Ovary (tissue), 9 donors: ENCODE data around the gene MTCH2. TPM values are rescaled to one million over a fixed set of nuclear protein-coding genes. Genes with fewer than 3 reads are reported as not detected.
"Not testable (repeated sequence)": the region's sequence is repeated elsewhere in the genome, so short reads cannot be mapped to it uniquely, and the experiment has no call there.

ENCODE experiments used
- DNase-seq, 5 donors: peaks; one replicate each; pipeline ENCODE4 v3.0.0-alpha.2; 2019 to 2020
- H3K27ac ChIP-seq, 2 donors: fragments of 200-600 bp; one replicate each; pipeline versions ENCODE4 v1.5.1 to v1.8.0; 2019 to 2022
- H3K27me3 ChIP-seq: fragments of 200-600 bp; one replicate; pipeline ENCODE4 v1.8.0; 2022
- H3K36me3 ChIP-seq: fragments of 200-600 bp; sonication (generic); one replicate; pipeline ENCODE4 v1.5.1; 2019
- H3K4me1 ChIP-seq: one replicate; pipeline ENCODE4 v1.8.1; 2013; ENCODE audit warnings: mild to moderate bottlenecking, moderate library complexity; ENCODE audit not compliant: insufficient read depth
- H3K4me3 ChIP-seq: fragments of 200-600 bp; sonication (generic); one replicate; pipeline ENCODE4 v1.5.1; 2017
- H3K9me3 ChIP-seq, 2 donors: fragments of 200-600 bp in 1 of 2; sonication (generic) in 1 of 2; one replicate each; pipeline versions ENCODE4 v1.5.1 to v1.8.1; 2013 to 2019; ENCODE audit warnings: mild to moderate bottlenecking in 1 of 2, moderate library complexity in 1 of 2
- CTCF ChIP-seq, 3 donors: fragments of 450-650 bp in 2 of 3; fragments of 200-600 bp in 1 of 3; IDR thresholded peaks; one replicate each; pipeline versions ENCODE4 v1.5.1 to v1.8.0; 2016 to 2022; ENCODE audit warnings: antibody characterized with exemption in 3 of 3, mild to moderate bottlenecking in 1 of 3
- EP300 ChIP-seq: sonication (generic); formaldehyde crosslinking; IDR thresholded peaks from one replicate; pipeline ENCODE4 v1.6.1; 2017; ENCODE audit warnings: antibody characterized with exemption
- POLR2A ChIP-seq: fragments of 450-650 bp; IDR thresholded peaks from one replicate; pipeline ENCODE4 v1.6.1; 2017; ENCODE audit warnings: antibody characterized with exemption, mild to moderate bottlenecking, moderate library complexity
- WGBS, 3 donors: extraction: QIAGEN DNeasy Blood & Tissue Kit in 1 of 3; methylation state at CpG; one replicate each; pipeline versions ENCODE4 v1.1.5 to v1.1.7; 2013 to 2017; 5-methylcytosine and 5-hydroxymethylcytosine counted together
- intact Hi-C, 4 donors: fragments of 100-400 bp; cut with DNase I; formaldehyde crosslinking; loops; one replicate each; pipeline versions ENCODE4 v1.11.0 to v1.15.1; 2022 to 2023
- polyA plus RNA-seq, 2 donors: library from polyadenylated mRNA; stranded (reverse); fragments of 200-250 nt in 1 of 2; fragments of 350-450 nt in 1 of 2; fragmentation: Illumina TruSeq in 1 of 2; extraction: RNeasy Lipid Tissue Mini Kit (QIAGEN cat#74804) in 1 of 2; gene quantifications; one replicate each; pipeline ENCODE4 v1.2.3, GENCODE V29; 2013 to 2014
- total RNA-seq, 7 donors: library from RNA; depleted of rRNA in 2 of 7; stranded (reverse); fragments of >200 nt in 2 of 7; fragmentation: NEBNext Ultra II Directional in 3 of 7; extraction: Animal tissue kit (Norgen Biotek cat#: 25700) in 3 of 7; gene quantifications; one replicate each; pipeline versions ENCODE4 v1.1.0 to v1.2.4, GENCODE V29; 2016 to 2023
- donor health status: DM: no; HTN: no; CAD: no; lungs with moderate emphysema.
- donor health status: DM: no; HTN: no; CAD: no.
- donor health status: Bipolar disorder and iron deficiency.
- donor health status: DM: yes; HTN: yes; CAD: no.
- donor health status: DM: no; HTN: no; CAD: no.
- donor health status: DM: yes; HTN: yes; CAD: no.

Gene MTCH2
- total and polyA plus RNA-seq, 9 donors, result 13.0 to 51.2 (median 38.8) TPM

GRCh38 chr11:47668665-47669064 is 26.3 kb upstream of the MTCH2 start:
- TF ChIP-seq POLR2A (no peak), EP300 (no peak), CTCF (IDR thresholded peaks at IDR 0.05) (no peak)
- H3K4me3 ChIP-seq, result no peak overlapping the region
- no peaks in the 10 kb centered on the region for H3K9me3 ChIP-seq
- no peaks in the 10 kb centered on the region for H3K36me3 ChIP-seq
- peaks cover 3% of the 10 kb centered on the region for H3K4me1 ChIP-seq
- intact Hi-C loops, result no loop called here
- DNase-seq, result no peak
- no peak overlapping the region for H3K27ac ChIP-seq
- H3K27me3 ChIP-seq, result no peaks in the 10 kb centered on the region

GRCh38 chr11:47667555-47667954 is 25.2 kb upstream of the MTCH2 start:
- intact Hi-C loops, result no loop called here
- DNase-seq, result no peak
- no peak overlapping the region for H3K27ac ChIP-seq
- peaks cover 3% of the 10 kb centered on the region for H3K4me1 ChIP-seq
- no peak overlapping the region for H3K4me3 ChIP-seq
- WGBS, 3 donors, result 29 to 48% (median 34%) methylated on average over 2 of the region's 2 CpGs
- no peaks in the 10 kb centered on the region for H3K9me3 ChIP-seq
- TF ChIP-seq POLR2A, result no peak
- no peak for TF ChIP-seq CTCF (IDR thresholded peaks at IDR 0.05)
- no peak for TF ChIP-seq EP300
- no peaks in the 10 kb centered on the region for H3K27me3 ChIP-seq
- no peaks in the 10 kb centered on the region for H3K36me3 ChIP-seq

GRCh38 chr11:47667135-47667534 is 24.8 kb upstream of the MTCH2 start:
- Histone ChIP-seq H3K4me1 (peaks cover 3% of the 10 kb centered on the region), H3K27me3 (no peaks in the 10 kb centered on the region), H3K9me3 (no peaks in the 10 kb centered on the region), H3K4me3 (no peak overlapping the region), H3K36me3 (no peaks in the 10 kb centered on the region), H3K27ac (no peak overlapping the region)
- intact Hi-C loops, result no loop called here
- WGBS, 3 donors, result 6 to 27% (median 11%) methylated on average over 4 of the region's 4 CpGs
- TF ChIP-seq CTCF (IDR thresholded peaks at IDR 0.05) (no peak), POLR2A (no peak), EP300 (no peak)
- DNase-seq, result peak; percentile 30 to 71 (median 61)

GRCh38 chr11:47664936-47665335 is 22.6 kb upstream of the MTCH2 start:
- intact Hi-C loops, H3K4me1 ChIP-seq, H3K4me3 ChIP-seq, H3K27ac ChIP-seq, H3K27me3 ChIP-seq, H3K36me3 ChIP-seq, DNase-seq, H3K9me3 ChIP-seq: not testable (repeated sequence)
- WGBS, 3 donors, result 94 to 95% (median 94%) methylated on average over 4 of the region's 4 CpGs

GRCh38 chr11:47661245-47661644 is 18.9 kb upstream of the MTCH2 start:
- no peak overlapping the region for H3K4me3 ChIP-seq
- WGBS, 3 donors, result 97 to 98% (median 98%) methylated on average over 2 of the region's 2 CpGs
- H3K36me3 ChIP-seq, result no peaks in the 10 kb centered on the region
- no peak for DNase-seq
- intact Hi-C loops, result no loop called here
- TF ChIP-seq EP300 (no peak), CTCF (IDR thresholded peaks at IDR 0.05) (no peak), POLR2A (no peak)
- no peaks in the 10 kb centered on the region for H3K27me3 ChIP-seq
- H3K27ac ChIP-seq, result no peak overlapping the region
- no peaks in the 10 kb centered on the region for H3K9me3 ChIP-seq
- H3K4me1 ChIP-seq, result no peaks in the 10 kb centered on the region
